Smooth muscle cell of the brain vasculature (primary cell): Measurements from ENCODE around the gene KLK2.

Experiments used
- DNase-seq: peaks from one replicate; pipeline ENCODE4 v3.0.0-alpha.2; 2012; ENCODE audit warnings: low read depth, low spot score

Gene KLK2

GRCh38 chr19:50873056-50873455 is at the start of gene KLK2:
KLK2 (plus strand) TSS chr19:50873439; CDS start chr19:50873474, 35 bp downstream.
- DNase-seq = no peak

DNA sequence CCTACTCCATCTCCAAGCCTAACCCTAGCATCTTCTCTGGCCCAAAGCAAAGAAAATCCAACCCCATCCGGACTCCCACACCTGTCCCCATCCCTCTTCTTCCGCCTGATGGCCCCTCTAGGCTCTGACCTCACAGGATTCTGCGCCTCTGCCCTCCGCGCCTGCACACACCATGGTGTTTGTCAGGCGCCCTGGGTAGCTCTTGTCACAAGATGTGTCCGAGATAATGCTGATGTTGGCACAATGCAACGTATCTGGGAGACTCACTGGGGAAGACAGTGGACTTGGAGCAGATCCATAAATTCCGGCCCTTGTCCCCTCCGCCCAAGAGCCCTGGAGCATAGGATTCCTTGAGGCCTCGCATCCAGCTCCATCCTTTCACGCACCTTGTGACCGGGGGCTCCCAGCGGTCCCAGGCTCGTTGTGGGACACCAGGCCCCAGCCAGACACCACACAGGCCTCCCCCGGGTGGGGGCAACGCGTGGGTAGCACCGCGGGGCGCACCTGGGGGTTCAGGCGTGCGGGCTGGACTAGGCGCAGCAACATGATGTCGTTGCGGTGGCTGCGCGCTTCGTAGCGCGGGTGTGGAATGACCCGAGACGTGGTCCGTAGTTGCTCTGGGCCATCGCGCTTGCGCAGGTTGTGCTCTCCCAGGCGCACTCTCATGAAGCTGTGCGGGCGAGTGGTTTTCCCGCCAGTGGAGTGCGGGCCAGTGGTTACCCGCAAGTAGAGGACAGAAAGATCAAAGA is 46.6 kb upstream of the KLK2 start:
- DNase-seq = no peak

DNA sequence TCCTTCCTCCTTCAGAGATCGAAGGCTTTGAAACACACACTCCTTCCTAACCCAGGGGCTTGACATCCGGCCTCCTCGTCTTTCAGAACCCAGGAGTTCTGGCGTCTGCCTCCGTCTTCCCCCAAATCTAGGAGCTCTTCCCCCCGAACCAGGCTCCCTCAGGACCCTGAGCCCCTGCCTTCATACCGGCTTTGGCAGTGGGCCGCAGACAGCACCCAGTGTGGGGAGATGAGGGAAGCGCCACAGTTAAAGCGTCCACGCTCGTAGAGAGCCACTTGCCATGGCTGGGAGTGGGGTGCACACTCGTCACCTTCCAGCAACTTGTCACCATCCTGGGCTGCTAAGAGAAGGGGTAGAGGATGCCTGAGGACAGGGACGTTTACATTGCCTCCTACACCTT is 45.8 kb upstream of the KLK2 start:
- DNase-seq = no peak

DNA sequence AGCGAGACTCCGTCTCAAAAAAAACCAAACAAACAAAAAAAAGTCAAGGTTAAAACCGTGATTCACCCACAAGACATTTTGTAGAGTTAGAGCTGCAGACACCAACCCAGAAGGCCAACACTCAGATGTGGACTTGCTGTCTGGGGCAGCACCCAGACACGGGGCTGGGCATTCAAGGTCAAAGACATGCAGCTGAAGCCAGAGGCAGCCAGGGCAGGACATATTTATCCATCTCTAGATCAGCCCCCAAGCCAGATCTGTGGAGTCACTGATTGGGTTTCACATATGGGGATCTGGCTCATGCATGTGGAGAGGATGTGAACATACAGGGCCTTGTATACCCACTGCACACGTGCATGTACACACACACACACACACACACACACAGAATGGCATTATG is 43.4 kb upstream of the KLK2 start:
- DNase-seq = no peak

DNA sequence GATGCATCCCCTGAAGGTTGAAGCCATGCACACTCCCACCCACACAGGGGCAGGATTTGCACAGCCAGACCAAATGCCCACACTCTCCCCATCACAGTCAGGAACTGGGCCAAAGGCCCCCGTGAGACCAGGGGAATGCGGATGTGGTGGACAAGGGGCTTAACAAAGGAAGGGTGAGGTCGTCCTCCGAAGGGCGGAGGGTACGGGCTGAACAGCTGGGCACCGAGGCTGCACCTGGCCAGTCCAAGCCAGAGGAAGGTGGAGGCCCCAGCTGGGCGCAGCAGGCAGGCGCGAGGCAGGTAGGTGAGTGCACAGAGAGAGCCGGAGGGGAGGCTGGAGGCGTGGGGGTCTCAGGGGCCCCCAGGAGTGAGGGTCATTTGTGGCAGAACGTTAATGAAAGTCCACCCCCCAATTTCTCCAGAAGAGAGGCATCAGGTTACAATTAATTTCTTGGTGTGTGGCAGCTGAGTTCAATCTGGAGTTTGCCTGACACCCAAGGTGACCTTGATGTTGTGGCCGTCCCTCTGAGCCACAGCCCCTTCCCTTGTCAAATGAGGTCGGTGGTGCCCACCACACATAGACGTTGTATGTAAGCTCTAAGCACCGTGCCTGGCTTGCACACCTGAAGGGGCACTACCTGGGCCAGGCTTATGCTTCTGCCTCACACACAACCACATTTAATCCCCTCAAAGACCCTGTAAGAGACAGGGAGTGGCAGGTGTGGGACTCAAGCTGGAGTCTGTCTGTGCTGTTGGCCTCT is 42.8 kb upstream of the KLK2 start:
- DNase-seq = no peak

DNA sequence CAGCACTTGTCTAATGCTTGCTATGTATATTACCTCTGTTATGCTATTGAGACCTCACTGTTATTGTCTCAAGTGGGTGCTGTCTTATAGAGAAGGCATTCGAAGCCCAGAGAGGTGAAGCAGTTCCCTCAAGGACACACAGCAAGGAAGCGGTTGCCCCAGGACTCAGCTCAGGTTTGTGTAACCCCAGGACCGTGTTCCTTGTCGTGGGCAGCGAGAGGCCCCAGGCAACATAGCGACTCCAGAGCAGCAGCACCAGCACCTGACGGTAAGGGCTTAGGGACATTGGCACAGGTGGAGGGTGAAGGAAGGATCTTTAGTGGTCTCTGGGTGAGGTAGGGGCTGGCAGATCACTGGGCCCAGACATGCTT is 42.2 kb upstream of the KLK2 start:
- DNase-seq = no peak

- no peak for DNase-seq
Measured at GRCh38 chr19:50832666-50833065, 40.6 kb upstream of the KLK2 start.

- DNase-seq = no peak
Measured at GRCh38 chr19:50833117-50833801, 40.0 kb upstream of the KLK2 start, which contains the start of gene KLK15. KLK15 (minus strand) TSS chr19:50833574; CDS start chr19:50831492, 2,082 bp downstream.

DNA sequence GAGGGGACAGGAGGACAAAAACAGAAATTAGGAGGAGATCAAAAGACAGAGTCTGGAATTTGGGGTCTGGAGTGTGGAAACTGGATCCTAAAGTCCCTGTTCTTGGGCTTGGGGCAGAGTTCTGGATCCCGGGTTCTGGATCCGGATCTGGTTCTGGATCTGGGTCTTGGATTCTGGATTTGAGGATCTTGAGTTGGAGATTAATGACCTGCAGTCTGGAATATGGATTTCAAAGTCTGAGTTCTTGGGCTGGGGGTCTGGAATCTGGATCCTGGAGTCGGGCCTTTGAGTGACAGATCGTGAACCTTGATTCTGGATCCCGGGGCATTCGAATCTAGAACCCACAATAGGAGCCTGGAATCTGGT is 39.5 kb upstream of the KLK2 start:
- no peak for DNase-seq

DNA sequence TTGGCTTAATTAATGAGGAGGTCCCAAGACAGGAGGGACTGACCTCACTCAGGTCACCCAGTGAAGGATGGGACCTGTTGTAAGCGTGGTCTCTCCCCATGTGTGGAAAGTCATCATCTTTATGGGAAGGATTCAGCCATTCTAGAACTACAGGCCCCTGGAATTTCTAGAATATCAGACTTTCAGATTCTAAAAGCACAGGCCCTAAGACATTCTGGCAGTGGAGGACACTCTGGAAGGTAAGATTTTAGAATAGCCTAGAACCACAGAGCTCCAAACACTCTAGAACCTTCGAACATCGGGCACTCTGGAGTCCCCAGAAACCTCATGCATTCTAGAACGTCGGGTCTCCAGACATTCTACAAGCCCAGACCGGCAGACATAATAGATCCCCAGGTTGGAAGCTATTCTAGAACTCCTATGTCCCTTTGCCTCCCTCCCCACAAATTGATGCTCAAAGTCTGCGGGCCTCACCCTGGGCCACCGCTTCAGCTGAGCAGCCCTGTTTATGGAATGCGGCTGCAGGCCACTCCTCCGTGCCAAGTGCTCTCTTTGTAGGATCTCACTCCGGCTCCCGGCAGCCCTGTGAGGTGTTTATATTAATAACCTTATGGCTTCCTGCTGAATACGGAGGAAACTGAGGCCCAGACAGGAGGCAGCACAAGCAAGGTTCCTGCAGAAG is 38.0 kb upstream of the KLK2 start:
- no peak for DNase-seq

- no peak for DNase-seq
Measured at GRCh38 chr19:50835785-50836542, 37.3 kb upstream of the KLK2 start.

- no peak for DNase-seq
Measured at GRCh38 chr19:50836543-50837195, 36.6 kb upstream of the KLK2 start.

DNA sequence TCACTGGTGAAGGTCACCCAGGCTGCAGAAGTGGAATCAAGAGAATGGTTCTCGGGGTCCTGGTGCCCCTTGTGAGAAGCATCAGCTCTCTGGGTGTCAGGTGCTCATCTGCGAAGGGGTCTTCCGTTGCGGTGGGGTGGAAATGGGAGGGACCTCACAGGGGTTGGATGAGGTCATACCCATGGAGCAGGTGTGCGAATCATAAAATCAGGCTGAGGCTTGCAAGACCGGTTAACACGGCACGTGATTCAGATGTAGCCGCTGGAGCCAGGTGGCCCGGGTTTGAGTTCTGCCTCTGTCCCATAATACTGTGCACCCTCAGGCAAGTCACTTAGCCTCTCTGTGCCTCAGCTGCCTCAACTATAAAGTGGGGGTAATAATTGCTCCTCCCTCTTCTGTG is 35.9 kb upstream of the KLK2 start:
- no peak for DNase-seq

DNA sequence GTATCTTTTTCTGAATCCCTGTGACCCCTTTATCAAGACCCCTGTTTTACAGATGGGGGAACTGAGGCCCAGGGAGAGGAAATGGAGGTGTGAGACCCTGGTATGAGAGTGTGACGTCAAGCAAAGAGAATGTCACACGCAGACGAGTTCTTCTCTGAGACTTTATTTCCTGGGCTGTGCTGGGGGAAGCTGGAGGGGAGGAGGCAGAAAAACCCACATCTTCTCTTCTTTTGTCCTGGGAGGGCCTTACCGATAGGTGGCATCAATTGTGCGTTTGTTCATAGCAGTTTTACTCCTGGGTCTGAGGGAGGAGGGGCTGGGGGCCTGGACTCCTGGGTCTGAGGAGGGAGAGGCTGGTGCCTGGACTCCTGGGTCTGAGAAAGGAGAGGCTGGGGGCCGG is 35.0 kb upstream of the KLK2 start:
- no peak for DNase-seq

DNA sequence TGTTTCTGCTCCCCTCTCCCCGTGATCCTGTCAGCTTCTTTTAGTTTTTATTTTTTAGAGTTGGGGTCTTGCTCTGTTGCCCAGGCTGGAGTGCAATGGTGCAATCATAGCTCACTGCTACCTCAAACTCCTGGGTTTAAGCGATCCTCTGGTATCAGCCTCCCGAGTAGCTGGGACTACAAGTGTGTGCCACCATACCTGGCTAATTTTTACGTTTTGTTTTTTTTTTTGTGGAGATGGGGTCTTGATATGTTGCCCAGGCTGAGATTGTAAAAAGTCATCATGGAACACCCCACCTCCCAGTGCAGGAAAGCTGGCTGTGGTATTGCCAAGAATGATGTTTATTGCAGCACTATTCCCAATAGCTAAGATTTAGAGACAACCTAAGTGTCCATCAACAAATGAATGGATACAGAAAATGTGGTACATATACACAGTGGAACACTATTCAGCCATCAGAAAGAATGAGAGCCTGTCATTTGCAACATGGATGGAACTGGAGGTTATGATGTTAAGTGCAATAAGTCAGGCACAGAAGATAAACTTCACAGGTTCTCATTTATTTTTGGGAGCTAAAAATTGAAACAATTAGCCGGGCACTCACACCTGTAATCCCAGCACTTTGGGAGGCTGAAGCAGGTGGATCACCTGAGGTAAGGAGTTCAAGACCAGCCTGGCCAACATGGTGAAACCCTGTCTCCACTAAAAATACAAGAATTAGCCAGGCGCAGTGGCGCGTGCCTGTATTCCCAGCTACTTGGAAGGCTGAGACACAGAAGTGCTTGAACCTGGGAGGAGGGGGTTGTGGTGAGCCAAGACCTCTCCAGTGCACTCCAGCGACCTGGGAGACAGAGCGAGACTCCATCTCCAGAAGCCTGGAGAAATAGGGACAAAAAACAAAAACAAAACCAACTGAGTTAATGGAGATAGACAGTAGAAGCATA is 33.3 kb upstream of the KLK2 start:
- no peak for DNase-seq

- no peak for DNase-seq
Measured at GRCh38 chr19:50842130-50842529, 31.1 kb upstream of the KLK2 start.

GRCh38 chr19:50843205-50843604 is 30.0 kb upstream of the KLK2 start:
- no peak for DNase-seq

GRCh38 chr19:50843701-50844221 is 29.5 kb upstream of the KLK2 start:
- DNase-seq = no peak

- no peak for DNase-seq
Measured at GRCh38 chr19:50844296-50844935, 28.8 kb upstream of the KLK2 start.
